ENCODE data around the gene FBXL15.
"Not testable (repeated sequence)": the region's sequence is repeated elsewhere in the genome, so short reads cannot be mapped to it uniquely, and the experiment has no call there.

Gene FBXL15

GRCh38 chr10:102431452-102432124 lies 11.0 kb downstream of the FBXL15 start:
- DNase-seq, result no peak

- peak; percentile 63 for DNase-seq
Measured at GRCh38 chr10:102432162-102432950, 11.7 kb downstream of the FBXL15 start, which contains the start of gene CUEDC2. CUEDC2 (minus strand) TSS chr10:102432574; CDS start chr10:102425188, 7,386 bp downstream.

GRCh38 chr10:102433619-102434046 lies 13.0 kb downstream of the FBXL15 start:
- DNase-seq, result no peak

GRCh38 chr10:102434394-102435132 lies 13.9 kb downstream of the FBXL15 start:
- DNase-seq, result no peak

- DNase-seq, result no peak
Measured at GRCh38 chr10:102435133-102435497, 14.5 kb downstream of the FBXL15 start.

- DNase-seq, result no peak
Measured at GRCh38 chr10:102435529-102436233, 15.0 kb downstream of the FBXL15 start.

GRCh38 chr10:102436312-102436711 lies 15.7 kb downstream of the FBXL15 start:
- DNase-seq, result no peak

- DNase-seq, result no peak
Measured at GRCh38 chr10:102437515-102437914, 16.9 kb downstream of the FBXL15 start.

- DNase-seq, result no peak
Measured at GRCh38 chr10:102438374-102438773, 17.7 kb downstream of the FBXL15 start.

GRCh38 chr10:102444851-102445250 lies 24.2 kb downstream of the FBXL15 start:
- DNase-seq, result no peak

- DNase-seq, result no peak
Measured at GRCh38 chr10:102449321-102450123, 28.9 kb downstream of the FBXL15 start.

GRCh38 chr10:102450124-102450373 lies 29.4 kb downstream of the FBXL15 start:
- no peak for DNase-seq

- DNase-seq, result no peak
Measured at GRCh38 chr10:102450374-102451104, 29.9 kb downstream of the FBXL15 start.

GRCh38 chr10:102451105-102451969 lies 30.7 kb downstream of the FBXL15 start, which contains the start of gene C10orf95:
C10orf95 (minus strand) TSS chr10:102451543; CDS start chr10:102451093, 450 bp downstream.
- no peak for DNase-seq

- peak; percentile 87 for DNase-seq
Measured at GRCh38 chr10:102452672-102453340, 32.2 kb downstream of the FBXL15 start.

- no peak for DNase-seq
Measured at GRCh38 chr10:102453502-102453901, 32.9 kb downstream of the FBXL15 start.

- not testable (repeated sequence) for DNase-seq
Measured at GRCh38 chr10:102454662-102455487, 34.2 kb downstream of the FBXL15 start.

- no peak for DNase-seq
Measured at GRCh38 chr10:102455893-102456471, 35.3 kb downstream of the FBXL15 start.

Measured in SIG-M5 (cell line).